Neuronal stem cell (in vitro differentiated cells): ENCODE data around the gene VWCE.

Experiments
- DNase-seq: peaks from one replicate; pipeline ENCODE4 v3.0.0-alpha.2; 2013; ENCODE audit warnings: low spot score
- H2AFZ ChIP-seq: one replicate; pipeline ENCODE4 v1.6.1; 2013; ENCODE audit warnings: mild to moderate bottlenecking, low read length, inconsistent platforms
- H2AK5ac ChIP-seq: 2 replicates; pipeline ENCODE4 v1.6.1; 2013; ENCODE audit warnings: low read depth, mild to moderate bottlenecking, inconsistent platforms, low read length, moderate library complexity, mixed read lengths
- H2BK120ac ChIP-seq: 2 replicates; pipeline ENCODE4 v1.6.1; 2013; ENCODE audit warnings: low read depth, mild to moderate bottlenecking, inconsistent platforms, low read length, moderate library complexity, mixed read lengths
- H2BK12ac ChIP-seq: one replicate; pipeline ENCODE4 v1.6.1; 2013; ENCODE audit warnings: low read length, inconsistent platforms
- H2BK15ac ChIP-seq: 2 replicates; pipeline ENCODE4 v1.6.1; 2013; ENCODE audit warnings: mild to moderate bottlenecking, low read length, inconsistent platforms, mixed read lengths
- H2BK5ac ChIP-seq: one replicate; pipeline ENCODE4 v1.6.1; 2013; ENCODE audit warnings: inconsistent platforms, mild to moderate bottlenecking, low read length, moderate library complexity
- H3K14ac ChIP-seq: one replicate; pipeline ENCODE4 v1.6.1; 2013; ENCODE audit warnings: low read length, inconsistent platforms
- H3K18ac ChIP-seq: 2 replicates; pipeline ENCODE4 v1.6.1; 2013; ENCODE audit warnings: low read length, inconsistent platforms
- H3K23ac ChIP-seq: 2 replicates; pipeline ENCODE4 v1.6.1; 2013; ENCODE audit warnings: low read depth, mild to moderate bottlenecking, mixed read lengths, low read length, inconsistent platforms; ENCODE audit not compliant: poor library complexity
- H3K27ac ChIP-seq: replicated peaks from 3 replicates; pipeline ENCODE4 v1.5.1; 2013; ENCODE audit warnings: low read length, inconsistent platforms
- H3K27me3 ChIP-seq, 3 experiments: 2 replicates each; pipeline ENCODE4 v1.6.1; 2013; ENCODE audit warnings: low read length in 3 of 3, mild to moderate bottlenecking in 2 of 3, inconsistent platforms in 1 of 3, low read depth in 1 of 3, mixed read lengths in 1 of 3, moderate library complexity in 1 of 3; ENCODE audit not compliant: control insufficient read depth in 3 of 3, insufficient read depth in 3 of 3
- H3K36me3 ChIP-seq, 2 donors: replicated peaks in 1 of 2; 2 replicates each; pipeline ENCODE4 v1.6.1; 2013; ENCODE audit warnings: low read length in 2 of 2; ENCODE audit not compliant: control insufficient read depth in 2 of 2, insufficient read depth in 2 of 2
- H3K4ac ChIP-seq: 2 replicates; pipeline ENCODE4 v1.6.1; 2013; ENCODE audit warnings: inconsistent platforms, mild to moderate bottlenecking, low read length, moderate library complexity
- H3K4me1 ChIP-seq, 2 donors: 1 replicate in 1 of 2; 2 replicates in 1 of 2; pipeline ENCODE4 v1.6.1; 2013; ENCODE audit warnings: low read length in 2 of 2, low read depth in 1 of 2; ENCODE audit not compliant: control insufficient read depth in 2 of 2, insufficient read depth in 1 of 2
- H3K4me2 ChIP-seq: one replicate; pipeline ENCODE4 v1.6.1; 2013; ENCODE audit warnings: mild to moderate bottlenecking, low read length, inconsistent platforms; ENCODE audit not compliant: insufficient read depth, poor library complexity, severe bottlenecking
- H3K4me3 ChIP-seq, 2 donors: 2 replicates each; pipeline ENCODE4 v1.5.1; 2013; ENCODE audit warnings: low read length in 2 of 2, mild to moderate bottlenecking in 2 of 2, inconsistent platforms in 1 of 2, moderate library complexity in 1 of 2
- H3K79me1 ChIP-seq: one replicate; pipeline ENCODE4 v1.6.1; 2013; ENCODE audit warnings: low read depth, mild to moderate bottlenecking, inconsistent platforms, low read length, moderate library complexity
- H3K9ac ChIP-seq: one replicate; pipeline ENCODE4 v1.6.1; 2013; ENCODE audit warnings: mild to moderate bottlenecking, low read depth, low read length, inconsistent platforms; ENCODE audit not compliant: poor library complexity
- H3K9me3 ChIP-seq, 2 donors: replicated peaks in 1 of 2; 2 replicates each; pipeline versions ENCODE3 to v1.6.1; 2013; ENCODE audit warnings: low read length in 2 of 2, mild to moderate bottlenecking in 2 of 2, inconsistent platforms in 1 of 2, low read depth in 1 of 2, mixed read lengths in 1 of 2, moderate library complexity in 1 of 2; ENCODE audit not compliant: control insufficient read depth in 2 of 2, insufficient read depth in 1 of 2
- H4K8ac ChIP-seq: one replicate; pipeline ENCODE4 v1.6.1; 2013; ENCODE audit warnings: low read depth, mild to moderate bottlenecking, inconsistent platforms, low read length, moderate library complexity
- H4K91ac ChIP-seq: one replicate; pipeline ENCODE4 v1.6.1; 2013; ENCODE audit warnings: low read length, low read depth, mild to moderate bottlenecking, inconsistent platforms; ENCODE audit not compliant: poor library complexity
- WGBS, 2 donors: extraction: QIAGEN DNeasy Blood & Tissue Kit; methylation state at CpG; one replicate each; pipeline ENCODE4 v1.1.7; 2013; ENCODE audit warnings: missing lambda C conversion rate in 2 of 2, mixed read lengths in 1 of 2; ENCODE audit not compliant: insufficient read length in 2 of 2, insufficient replicate concordance in 1 of 2; ENCODE audit errors: extremely low coverage in 2 of 2; 5-methylcytosine and 5-hydroxymethylcytosine counted together

VWCE gene

GRCh38 chr11:61281581-61282250, 13.4 kb downstream of the VWCE start:
- Histone ChIP-seq H2BK12ac (no peak overlapping the region), H3K4me2 (peak overlapping the region; percentile 51), H2BK120ac (no peak overlapping the region), H4K8ac (no peak overlapping the region), H3K79me1 (peaks cover 2% of the 10 kb centered on the region), H3K27ac (no peak overlapping the region), H3K18ac (peak overlapping the region; percentile 24), H2BK15ac (no peak overlapping the region), H3K23ac (no peak overlapping the region), H3K14ac (no peak overlapping the region), H3K9ac (no peak overlapping the region), H2BK5ac (no peak overlapping the region), H3K4ac (no peak overlapping the region), H2AK5ac (no peak overlapping the region), H3K27me3 (no peaks in the 10 kb centered on the region), H4K91ac (no peak overlapping the region), H3K4me3 (no peak overlapping the region), H3K9me3 (peaks cover 0 to 2% of the 10 kb centered on the region in 2 donors), H3K36me3 (peaks cover 5 to 31% of the 10 kb centered on the region in 2 donors), H3K4me1 (peaks cover 3 to 6% of the 10 kb centered on the region in 2 donors), H2AFZ (no peak overlapping the region)
- peak; percentile 67 for DNase-seq
- no CpG with 5 or more reads among the region's 35 CpGs for WGBS, 2 donors

GRCh38 chr11:61280883-61281580, 14.1 kb downstream of the VWCE start:
- Histone ChIP-seq H3K9me3 (peaks cover 0 to 2% of the 10 kb centered on the region in 2 donors), H2BK120ac (no peak overlapping the region), H3K9ac (no peak overlapping the region), H4K8ac (no peak overlapping the region), H3K4ac (no peak overlapping the region), H3K14ac (no peak overlapping the region), H3K23ac (peak overlapping the region; percentile 23), H3K36me3 (peaks cover 4 to 28% of the 10 kb centered on the region in 2 donors), H2BK12ac (no peak overlapping the region), H2AFZ (no peak overlapping the region), H3K4me1 (peaks cover 3 to 6% of the 10 kb centered on the region in 2 donors), H4K91ac (no peak overlapping the region), H3K4me2 (no peak overlapping the region), H3K27ac (no peak overlapping the region), H2BK5ac (no peak overlapping the region), H3K79me1 (peaks cover under 1% of the 10 kb centered on the region), H2AK5ac (no peak overlapping the region), H3K4me3 (no peak overlapping the region), H3K27me3 (no peaks in the 10 kb centered on the region), H3K18ac (no peak overlapping the region), H2BK15ac (no peak overlapping the region)
- DNase-seq: no peak
- 100% methylated on average over 1 of the region's 20 CpGs; no CpG with 5 or more reads in 1 of the 2 donors for WGBS, 2 donors

GRCh38 chr11:61279934-61280659, 15.0 kb downstream of the VWCE start:
- H3K9me3 ChIP-seq: no peaks in the 10 kb centered on the region
- no peak overlapping the region for H3K14ac ChIP-seq
- H3K79me1 ChIP-seq: no peaks in the 10 kb centered on the region
- H2BK5ac ChIP-seq: no peak overlapping the region
- H3K27me3 ChIP-seq: no peaks in the 10 kb centered on the region
- H3K9ac ChIP-seq: no peak overlapping the region
- peaks cover 0 to 27% of the 10 kb centered on the region in 2 donors for H3K36me3 ChIP-seq
- H3K4me1 ChIP-seq: peaks cover 3 to 6% of the 10 kb centered on the region in 2 donors
- no peak overlapping the region for H3K27ac ChIP-seq
- no peak overlapping the region for H4K91ac ChIP-seq
- H2AFZ ChIP-seq: no peak overlapping the region
- no peak overlapping the region for H2BK12ac ChIP-seq
- H3K23ac ChIP-seq: no peak overlapping the region
- no peak overlapping the region for H3K18ac ChIP-seq
- no peak overlapping the region for H3K4ac ChIP-seq
- no peak overlapping the region for H4K8ac ChIP-seq
- no peak overlapping the region for H2BK15ac ChIP-seq
- no peak overlapping the region for H2BK120ac ChIP-seq
- H2AK5ac ChIP-seq: no peak overlapping the region
- no CpG with 5 or more reads among the region's 12 CpGs for WGBS, 2 donors
- no peak for DNase-seq
- H3K4me3 ChIP-seq: no peak overlapping the region
- no peak overlapping the region for H3K4me2 ChIP-seq

- Histone ChIP-seq H3K9me3 (no peaks in the 10 kb centered on the region), H3K36me3 (peaks cover 0 to 32% of the 10 kb centered on the region in 2 donors), H3K23ac (no peak overlapping the region), H3K18ac (no peak overlapping the region), H2BK5ac (no peak overlapping the region), H3K27me3 (no peaks in the 10 kb centered on the region), H2AK5ac (no peak overlapping the region), H4K91ac (no peak overlapping the region), H3K4ac (no peak overlapping the region), H3K27ac (no peak overlapping the region), H3K79me1 (no peaks in the 10 kb centered on the region), H3K9ac (no peak overlapping the region), H2BK120ac (no peak overlapping the region), H2AFZ (peak overlapping the region; percentile 21), H2BK15ac (no peak overlapping the region), H2BK12ac (no peak overlapping the region), H3K4me1 (peaks cover 3 to 6% of the 10 kb centered on the region in 2 donors), H4K8ac (no peak overlapping the region), H3K4me2 (no peak overlapping the region), H3K14ac (no peak overlapping the region), H3K4me3 (no peak overlapping the region)
- DNase-seq: no peak
- WGBS, 2 donors: no CpG with 5 or more reads among the region's 10 CpGs
These were observed 17.1 kb downstream of the VWCE start for GRCh38 chr11:61278001-61278470.
